HEK293T (cell line): Measurements from ENCODE around the gene ST6GALNAC1.

ENCODE experiments used
- ARNT ChIP-seq: fragments of 450-650 bp; IDR thresholded peaks from 2 replicates; pipeline ENCODE4 v1.6.1; 2017; ENCODE audit warnings: mild to moderate bottlenecking
- BHLHE40 ChIP-seq: fragments of 450-650 bp; IDR thresholded peaks from 2 replicates; pipeline ENCODE4 v1.6.1; 2016; ENCODE audit warnings: mild to moderate bottlenecking, moderate library complexity, borderline replicate concordance
- FOXM1 ChIP-seq: fragments of 450-650 bp; IDR thresholded peaks from 2 replicates; pipeline ENCODE4 v1.6.1; 2017; ENCODE audit warnings: mild to moderate bottlenecking, borderline replicate concordance
- L3MBTL2 ChIP-seq: fragments of 450-650 bp; conservative IDR thresholded peaks from 2 replicates; pipeline ENCODE4 v1.6.1; 2016; ENCODE audit warnings: mild to moderate bottlenecking
- LEF1 ChIP-seq: fragments of 450-650 bp; IDR thresholded peaks from 2 replicates; pipeline ENCODE4 v1.6.1; 2017; ENCODE audit warnings: mild to moderate bottlenecking, borderline replicate concordance
- NFRKB ChIP-seq: fragments of 450-650 bp; IDR thresholded peaks from 2 replicates; pipeline ENCODE4 v1.6.1; 2016; ENCODE audit warnings: mild to moderate bottlenecking, moderate library complexity
- SP1 ChIP-seq: fragments of 450-650 bp; IDR thresholded peaks from 2 replicates; pipeline ENCODE4 v1.6.1; 2017
- SUZ12 ChIP-seq: fragments of 450-650 bp; IDR thresholded peaks from 2 replicates; pipeline ENCODE4 v1.6.1; 2016; ENCODE audit warnings: mild to moderate bottlenecking
- TARDBP ChIP-seq: fragments of 450-650 bp; IDR thresholded peaks from 2 replicates; pipeline ENCODE4 v1.6.1; 2016
- ZNF384 ChIP-seq: fragments of 450-650 bp; IDR thresholded peaks from 2 replicates; pipeline ENCODE4 v1.6.1; 2016

GRCh38 chr17:76642032-76642561, 1.5 kb downstream of the ST6GALNAC1 start:
- no peak for TF ChIP-seq SP1
- no peak for TF ChIP-seq ZNF384
- no peak for TF ChIP-seq SUZ12
- no peak for TF ChIP-seq LEF1
- no peak for TF ChIP-seq L3MBTL2
- no peak for TF ChIP-seq BHLHE40
- no peak for TF ChIP-seq NFRKB
- no peak for TF ChIP-seq FOXM1
- no peak for TF ChIP-seq TARDBP
- no peak for TF ChIP-seq ARNT
